ENCODE data around the gene STAT3.

Gene STAT3

GRCh38 chr17:42346481-42346880 is 41.8 kb downstream of the STAT3 start:
- no peak overlapping the region for H3K4me3 ChIP-seq (ENCODE audit: insufficient read depth, low read length, poor library complexity, severe bottlenecking)
- H3K9me2 ChIP-seq (replicated peaks; ENCODE audit: insufficient read depth, low read length), result no peaks in the 10 kb centered on the region
- no peak overlapping the region for H3K27ac ChIP-seq (ENCODE audit: low read depth, low read length)
- no peaks in the 10 kb centered on the region for H3K27me3 ChIP-seq (ENCODE audit: low read length)
- no peak overlapping the region for H2AFZ ChIP-seq (ENCODE audit: low read depth, low read length, severe bottlenecking)
- no peaks in the 10 kb centered on the region for H4K20me1 ChIP-seq (ENCODE audit: low read depth, low read length)
- no peaks in the 10 kb centered on the region for H3K79me2 ChIP-seq (ENCODE audit: insufficient read depth, low read length)
- H3K36me3 ChIP-seq (ENCODE audit: low read length), result no peaks in the 10 kb centered on the region
- TF ChIP-seq EZH2phosphoT487 (conservative IDR thresholded peaks at IDR 0.05; ENCODE audit: low read length) (no peak), CTCF (IDR thresholded peaks at IDR 0.05; ENCODE audit: insufficient read depth, low read length, poor library complexity, severe bottlenecking) (no peak)
- no peaks in the 10 kb centered on the region for H3K9me3 ChIP-seq (ENCODE audit: insufficient read depth, low read length)
- no peak overlapping the region for H3K4me2 ChIP-seq (ENCODE audit: low read depth, low read length, poor library complexity, severe bottlenecking)
- H3F3A ChIP-seq (ENCODE audit: insufficient read depth), result no peaks in the 10 kb centered on the region
- no peak overlapping the region for H3K9ac ChIP-seq (ENCODE audit: low read length)

GRCh38 chr17:42345396-42346073 is 42.7 kb downstream of the STAT3 start:
- Histone ChIP-seq H3K4me2 (ENCODE audit: low read depth, low read length, poor library complexity, severe bottlenecking) (no peak overlapping the region), H3K4me3 (ENCODE audit: insufficient read depth, low read length, poor library complexity, severe bottlenecking) (no peak overlapping the region), H3K27me3 (ENCODE audit: low read length) (no peaks in the 10 kb centered on the region), H3K9me3 (ENCODE audit: insufficient read depth, low read length) (no peaks in the 10 kb centered on the region), H4K20me1 (ENCODE audit: low read depth, low read length) (no peaks in the 10 kb centered on the region), H3K9me2 (replicated peaks; ENCODE audit: insufficient read depth, low read length) (no peaks in the 10 kb centered on the region), H3K9ac (ENCODE audit: low read length) (no peak overlapping the region), H3K36me3 (ENCODE audit: low read length) (no peaks in the 10 kb centered on the region), H3K27ac (ENCODE audit: low read depth, low read length) (no peak overlapping the region), H3K79me2 (ENCODE audit: insufficient read depth, low read length) (no peaks in the 10 kb centered on the region), H2AFZ (ENCODE audit: low read depth, low read length, severe bottlenecking) (no peak overlapping the region), H3F3A (ENCODE audit: insufficient read depth) (no peaks in the 10 kb centered on the region)
- no peak for TF ChIP-seq CTCF (IDR thresholded peaks at IDR 0.05; ENCODE audit: insufficient read depth, low read length, poor library complexity, severe bottlenecking)
- TF ChIP-seq EZH2phosphoT487 (conservative IDR thresholded peaks at IDR 0.05; ENCODE audit: low read length), result no peak

DNA sequence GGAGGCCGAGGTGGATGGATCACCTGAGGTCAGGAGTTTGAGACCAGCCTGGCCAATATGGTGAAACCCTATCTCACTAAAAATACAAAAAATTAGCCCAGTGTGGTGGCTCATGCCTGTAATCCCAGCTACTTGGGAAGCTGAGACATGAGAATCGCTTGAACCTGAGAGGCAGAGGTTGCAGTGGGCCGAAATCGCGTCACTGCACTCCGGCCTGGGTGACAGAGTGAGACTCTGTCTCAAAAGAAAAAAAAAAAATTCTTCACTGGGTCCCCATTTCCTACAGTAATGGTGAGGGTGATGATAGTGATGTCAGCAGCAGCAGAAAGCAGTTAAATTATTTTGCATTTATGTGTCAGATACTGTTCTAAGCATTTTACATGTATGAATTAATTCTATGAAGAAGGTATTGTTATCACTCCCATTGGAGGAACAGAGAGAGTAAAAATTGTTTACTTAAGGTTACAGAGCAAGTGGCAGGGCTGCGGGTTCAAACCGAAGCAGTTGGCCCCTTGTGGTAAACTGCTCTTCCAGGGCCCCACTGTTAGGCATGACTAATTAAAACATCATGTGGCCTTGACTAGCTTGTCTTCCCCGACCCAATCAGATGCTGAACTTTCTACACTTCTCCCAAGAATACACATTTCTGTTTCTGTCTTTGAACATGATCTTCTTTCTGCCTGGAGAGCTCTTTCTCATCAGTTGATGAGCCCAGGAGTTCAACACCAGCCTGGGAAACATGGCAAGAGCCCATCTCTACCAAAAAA is 45.8 kb downstream of the STAT3 start:
- H3K9me2 ChIP-seq (replicated peaks; ENCODE audit: insufficient read depth, low read length), result no peaks in the 10 kb centered on the region
- no peak overlapping the region for H3K9ac ChIP-seq (ENCODE audit: low read length)
- H2AFZ ChIP-seq (ENCODE audit: low read depth, low read length, severe bottlenecking), result no peak overlapping the region
- no peak overlapping the region for H3K27ac ChIP-seq (ENCODE audit: low read depth, low read length)
- H4K20me1 ChIP-seq (ENCODE audit: low read depth, low read length), result no peaks in the 10 kb centered on the region
- H3K79me2 ChIP-seq (ENCODE audit: insufficient read depth, low read length), result no peaks in the 10 kb centered on the region
- no peaks in the 10 kb centered on the region for H3K36me3 ChIP-seq (ENCODE audit: low read length)
- TF ChIP-seq CTCF (IDR thresholded peaks at IDR 0.05; ENCODE audit: insufficient read depth, low read length, poor library complexity, severe bottlenecking), result no peak
- TF ChIP-seq EZH2phosphoT487 (conservative IDR thresholded peaks at IDR 0.05; ENCODE audit: low read length), result no peak
- H3K9me3 ChIP-seq (ENCODE audit: insufficient read depth, low read length), result no peaks in the 10 kb centered on the region
- no peak overlapping the region for H3K4me2 ChIP-seq (ENCODE audit: low read depth, low read length, poor library complexity, severe bottlenecking)
- H3F3A ChIP-seq (ENCODE audit: insufficient read depth), result no peaks in the 10 kb centered on the region
- H3K4me3 ChIP-seq (ENCODE audit: insufficient read depth, low read length, poor library complexity, severe bottlenecking), result no peak overlapping the region
- H3K27me3 ChIP-seq (ENCODE audit: low read length), result no peaks in the 10 kb centered on the region

Measured in SU-DHL-6 (cell line).